NCI-H1930 (cell line): ENCODE results near the gene CADM4.

Source experiments
- DNase-seq, 2 experiments: peaks; one replicate each; lab custom pipeline; 2025; lab: John Stamatoyannopoulos, UW

The CADM4 gene

GRCh38 chr19:43634506-43634871 lies 5.2 kb downstream of the CADM4 start:
- DNase-seq, result no peak

- no peak for DNase-seq
Measured at GRCh38 chr19:43634068-43634467, 5.6 kb downstream of the CADM4 start.

GRCh38 chr19:43633520-43633919 lies 6.1 kb downstream of the CADM4 start:
- no peak for DNase-seq

- no peak for DNase-seq
Measured at GRCh38 chr19:43631491-43631890, 8.2 kb downstream of the CADM4 start.

GRCh38 chr19:43628646-43629326 lies 10.9 kb downstream of the CADM4 start:
- DNase-seq, result no peak

- no peak for DNase-seq
Measured at GRCh38 chr19:43626838-43627237, 12.8 kb downstream of the CADM4 start.

GRCh38 chr19:43625918-43626579 lies 13.6 kb downstream of the CADM4 start:
- DNase-seq, result no peak

GRCh38 chr19:43624933-43625332 lies 14.7 kb downstream of the CADM4 start:
- DNase-seq, result no peak

- no peak for DNase-seq
Measured at GRCh38 chr19:43623889-43624670, 15.6 kb downstream of the CADM4 start.

- no peak for DNase-seq
Measured at GRCh38 chr19:43622956-43623355, 16.7 kb downstream of the CADM4 start.

- no peak for DNase-seq
Measured at GRCh38 chr19:43622070-43622469, 17.6 kb downstream of the CADM4 start.

GRCh38 chr19:43620061-43621001 lies 19.3 kb downstream of the CADM4 start:
- no peak for DNase-seq

- peak; percentile 92 to 95 for DNase-seq
Measured at GRCh38 chr19:43619262-43620060, 20.2 kb downstream of the CADM4 start, which contains the start of gene ZNF428. Gene ZNF428, minus strand, starts transcription at chr19:43619629. Its CDS starts 5,325 bp downstream, at chr19:43614304.

- DNase-seq, result peak; percentile 77 to 86
Measured at GRCh38 chr19:43618921-43619261, 20.8 kb downstream of the CADM4 start.

GRCh38 chr19:43616954-43617353 lies 22.7 kb downstream of the CADM4 start:
- no peak for DNase-seq

- no peak for DNase-seq
Measured at GRCh38 chr19:43616306-43616705, 23.3 kb downstream of the CADM4 start.

- DNase-seq, result no peak
Measured at GRCh38 chr19:43612374-43612773, 27.3 kb downstream of the CADM4 start.

- no peak for DNase-seq
Measured at GRCh38 chr19:43611788-43612187, 27.9 kb downstream of the CADM4 start, which contains the start of gene SRRM5. Gene SRRM5, plus strand, starts transcription at chr19:43612088. Its CDS starts 34 bp downstream, at chr19:43612122.

GRCh38 chr19:43610493-43610892 lies 29.2 kb downstream of the CADM4 start:
- no peak for DNase-seq

- DNase-seq, result no peak
Measured at GRCh38 chr19:43609872-43610271, 29.8 kb downstream of the CADM4 start.
